ENCODE results near the gene CLEC18A. TPM values are rescaled to one million over a fixed set of nuclear protein-coding genes. Genes with fewer than 3 reads are reported as not detected.

CLEC18A gene
- total RNA-seq, 1 experiment from 2014 or later, result 1.6 TPM

DNA sequence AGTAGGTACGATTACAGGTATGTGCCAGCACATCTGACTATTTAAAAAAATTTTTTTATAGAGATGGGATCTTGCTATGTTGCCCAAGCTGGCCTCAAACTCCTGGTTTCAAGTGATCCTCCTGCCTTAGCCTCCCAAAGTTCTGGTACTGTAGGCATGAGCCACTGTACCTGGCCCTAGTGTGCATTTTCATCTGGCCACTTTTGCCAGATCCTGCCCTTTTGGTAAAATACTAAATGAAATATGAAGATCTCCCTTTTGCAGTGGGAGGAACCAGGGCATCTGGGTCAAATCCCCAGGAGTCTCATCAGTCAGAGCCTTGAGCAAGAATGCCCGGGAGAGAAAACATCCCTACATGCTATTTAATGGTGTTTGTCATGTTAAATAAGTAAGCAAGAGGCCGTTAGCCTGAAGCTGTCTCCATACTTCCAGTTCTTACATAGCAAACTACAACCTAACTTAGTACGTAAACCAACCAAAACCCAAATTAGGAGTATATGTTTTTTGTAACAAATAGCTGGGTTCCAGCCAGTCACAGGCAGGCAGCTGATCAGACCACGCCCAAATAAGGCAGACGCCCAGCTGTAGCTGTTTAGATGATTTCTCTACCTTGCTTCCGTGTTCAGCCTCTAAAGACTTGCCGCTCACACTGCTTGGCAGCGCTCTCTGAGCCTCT is 46.5 kb upstream of the CLEC18A start:
- Histone ChIP-seq H3K4ac (ENCODE audit: low read depth, low read length) (no peak overlapping the region), H3K9me3 (ENCODE audit: control insufficient read depth, low read depth, low read length) (no peaks in the 10 kb centered on the region), H3T11ph (ENCODE audit: low read length) (no peak overlapping the region), H3K79me2 (ENCODE audit: insufficient read depth, low read length) (no peaks in the 10 kb centered on the region), H4K20me1 (ENCODE audit: control insufficient read depth, insufficient read depth, insufficient read length) (no peaks in the 10 kb centered on the region), H3K27ac (ENCODE audit: insufficient read length, low read depth, low read length) (peak overlapping the region; percentile 33), H4K8ac (replicated peaks; ENCODE audit: insufficient read length, low read depth, low read length) (no peak overlapping the region), H2BK5ac (ENCODE audit: insufficient read length, low read length) (no peak overlapping the region), H3K4me2 (ENCODE audit: insufficient read depth, insufficient read length, low read length) (no peak overlapping the region), H4K5ac (ENCODE audit: insufficient read length, low read depth, low read length) (no peak overlapping the region), H2BK20ac (ENCODE audit: low read depth, low read length, poor library complexity, severe bottlenecking) (no peak overlapping the region), H3K4me1 (ENCODE audit: insufficient read depth, low read length) (no peaks in the 10 kb centered on the region), H4K91ac (ENCODE audit: insufficient read length, low read depth, low read length) (no peak overlapping the region), H2AFZ (ENCODE audit: low read length) (no peak overlapping the region), H2BK15ac (ENCODE audit: low read depth, low read length) (no peak overlapping the region), H3K27me3 (ENCODE audit: insufficient read depth, low read length) (no peaks in the 10 kb centered on the region), H2BK12ac (ENCODE audit: insufficient read length, low read depth, low read length) (no peak overlapping the region), H3K18ac (ENCODE audit: insufficient read length, low read depth, low read length) (no peak overlapping the region), H2BK120ac (ENCODE audit: low read depth, low read length, poor library complexity, severe bottlenecking) (no peak overlapping the region), H3K9ac (ENCODE audit: extremely low read depth, insufficient read length, low read length) (no peak overlapping the region), H3K23me2 (ENCODE audit: insufficient read length, low read depth, low read length, poor library complexity, severe bottlenecking) (no peaks in the 10 kb centered on the region), H3K56ac (ENCODE audit: insufficient read length, low read depth, low read length) (no peak overlapping the region), H3K14ac (ENCODE audit: insufficient read depth, low read length) (no peak overlapping the region), H2AK5ac (ENCODE audit: insufficient read length, low read length) (no peak overlapping the region), H3K23ac (ENCODE audit: insufficient read length, low read depth, low read length) (no peak overlapping the region), H3K79me1 (ENCODE audit: insufficient read depth, low read depth, low read length, poor library complexity, severe bottlenecking) (no peaks in the 10 kb centered on the region)
- peaks cover 8 to 12% of the 10 kb centered on the region in 2 experiments for H3K4me1 Mint-ChIP-seq
- no peaks in the 10 kb centered on the region for H3K27me3 Mint-ChIP-seq (ENCODE audit: low read depth)
- TF ChIP-seq, protein P1, sequence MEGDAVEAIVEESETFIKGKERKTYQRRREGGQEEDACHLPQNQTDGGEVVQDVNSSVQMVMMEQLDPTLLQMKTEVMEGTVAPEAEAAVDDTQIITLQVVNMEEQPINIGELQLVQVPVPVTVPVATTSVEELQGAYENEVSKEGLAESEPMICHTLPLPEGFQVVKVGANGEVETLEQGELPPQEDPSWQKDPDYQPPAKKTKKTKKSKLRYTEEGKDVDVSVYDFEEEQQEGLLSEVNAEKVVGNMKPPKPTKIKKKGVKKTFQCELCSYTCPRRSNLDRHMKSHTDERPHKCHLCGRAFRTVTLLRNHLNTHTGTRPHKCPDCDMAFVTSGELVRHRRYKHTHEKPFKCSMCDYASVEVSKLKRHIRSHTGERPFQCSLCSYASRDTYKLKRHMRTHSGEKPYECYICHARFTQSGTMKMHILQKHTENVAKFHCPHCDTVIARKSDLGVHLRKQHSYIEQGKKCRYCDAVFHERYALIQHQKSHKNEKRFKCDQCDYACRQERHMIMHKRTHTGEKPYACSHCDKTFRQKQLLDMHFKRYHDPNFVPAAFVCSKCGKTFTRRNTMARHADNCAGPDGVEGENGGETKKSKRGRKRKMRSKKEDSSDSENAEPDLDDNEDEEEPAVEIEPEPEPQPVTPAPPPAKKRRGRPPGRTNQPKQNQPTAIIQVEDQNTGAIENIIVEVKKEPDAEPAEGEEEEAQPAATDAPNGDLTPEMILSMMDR (conservative IDR thresholded peaks at IDR 0.05), result no peak
- H3K4me3 Mint-ChIP-seq, result no peak overlapping the region
- WGBS (ENCODE audit: extremely low coverage, insufficient read length, low lambda C conversion rate), result no CpG with 5 or more reads among the region's 9 CpGs
- peak; percentile 51 for DNase-seq
- H3K27ac Mint-ChIP-seq, result peak overlapping the region; percentile 79 to 97 (median 87)
- no peaks in the 10 kb centered on the region; a peak in 1 of 5 replicates for H3K9me3 Mint-ChIP-seq
- H3K36me3 Mint-ChIP-seq (ENCODE audit: insufficient read depth in 1 of 3, low read depth in 3 of 3), result peaks cover 10 to 21% (median 15%) of the 10 kb centered on the region in 3 experiments; a peak in 6 of 7 replicates
